ENCODE measurements around the gene ADAMTS10.

DNA sequence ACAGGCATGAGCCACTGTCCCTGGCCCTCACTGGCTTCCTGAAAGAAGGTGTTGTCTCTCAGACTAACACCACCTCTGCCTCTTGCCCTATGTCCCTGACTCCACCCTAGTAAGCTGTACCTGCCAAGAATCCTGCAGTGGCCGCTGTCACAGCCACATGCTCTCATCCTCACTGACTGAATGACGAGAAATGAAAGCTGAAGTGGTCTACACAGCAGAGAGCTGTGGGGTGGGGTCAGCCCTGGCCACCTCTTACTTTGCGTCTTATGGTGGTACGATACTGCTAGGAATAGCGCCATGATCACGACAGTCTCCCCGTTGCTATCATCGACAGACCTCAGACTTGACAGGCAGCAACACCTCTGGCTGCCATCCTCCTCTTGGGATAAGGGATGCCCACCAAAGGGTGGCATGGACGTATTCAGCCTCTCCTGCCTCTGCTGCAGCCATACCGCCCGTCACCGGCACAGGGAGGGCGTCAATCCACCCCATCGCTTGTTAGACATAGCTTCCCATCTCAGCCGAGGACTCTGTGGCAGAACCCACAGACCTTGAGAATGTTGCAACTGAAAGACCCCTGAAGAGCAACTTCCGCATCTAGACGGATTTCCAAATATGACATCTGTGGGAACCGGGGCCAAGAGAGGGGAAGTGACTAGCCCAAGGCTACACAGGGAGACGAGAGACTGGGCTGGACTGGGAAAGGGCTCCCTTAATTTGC is 34.1 kb downstream of the ADAMTS10 start:
- TF ChIP-seq, protein P1, sequence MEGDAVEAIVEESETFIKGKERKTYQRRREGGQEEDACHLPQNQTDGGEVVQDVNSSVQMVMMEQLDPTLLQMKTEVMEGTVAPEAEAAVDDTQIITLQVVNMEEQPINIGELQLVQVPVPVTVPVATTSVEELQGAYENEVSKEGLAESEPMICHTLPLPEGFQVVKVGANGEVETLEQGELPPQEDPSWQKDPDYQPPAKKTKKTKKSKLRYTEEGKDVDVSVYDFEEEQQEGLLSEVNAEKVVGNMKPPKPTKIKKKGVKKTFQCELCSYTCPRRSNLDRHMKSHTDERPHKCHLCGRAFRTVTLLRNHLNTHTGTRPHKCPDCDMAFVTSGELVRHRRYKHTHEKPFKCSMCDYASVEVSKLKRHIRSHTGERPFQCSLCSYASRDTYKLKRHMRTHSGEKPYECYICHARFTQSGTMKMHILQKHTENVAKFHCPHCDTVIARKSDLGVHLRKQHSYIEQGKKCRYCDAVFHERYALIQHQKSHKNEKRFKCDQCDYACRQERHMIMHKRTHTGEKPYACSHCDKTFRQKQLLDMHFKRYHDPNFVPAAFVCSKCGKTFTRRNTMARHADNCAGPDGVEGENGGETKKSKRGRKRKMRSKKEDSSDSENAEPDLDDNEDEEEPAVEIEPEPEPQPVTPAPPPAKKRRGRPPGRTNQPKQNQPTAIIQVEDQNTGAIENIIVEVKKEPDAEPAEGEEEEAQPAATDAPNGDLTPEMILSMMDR (IDR thresholded peaks at IDR 0.05; ENCODE audit: borderline replicate concordance, extremely low read depth, low read length, poor library complexity, severe bottlenecking): no peak
- TF ChIP-seq EZH2 (IDR thresholded peaks at IDR 0.05; ENCODE audit: borderline replicate concordance, low read depth, low read length, severe bottlenecking): no peak

All from DND-41 (cell line).